HG03060 (cell line): ENCODE results near the gene CIAO2B.

Experiments used
- ATAC-seq: cut with Tn5 transposase; IDR thresholded peaks from one replicate; pipeline ENCODE4 v1.9.1; 2021; ENCODE audit warnings: low read depth, moderate number of reproducible peaks; ENCODE audit not compliant: unreplicated experiment

Gene CIAO2B

DNA sequence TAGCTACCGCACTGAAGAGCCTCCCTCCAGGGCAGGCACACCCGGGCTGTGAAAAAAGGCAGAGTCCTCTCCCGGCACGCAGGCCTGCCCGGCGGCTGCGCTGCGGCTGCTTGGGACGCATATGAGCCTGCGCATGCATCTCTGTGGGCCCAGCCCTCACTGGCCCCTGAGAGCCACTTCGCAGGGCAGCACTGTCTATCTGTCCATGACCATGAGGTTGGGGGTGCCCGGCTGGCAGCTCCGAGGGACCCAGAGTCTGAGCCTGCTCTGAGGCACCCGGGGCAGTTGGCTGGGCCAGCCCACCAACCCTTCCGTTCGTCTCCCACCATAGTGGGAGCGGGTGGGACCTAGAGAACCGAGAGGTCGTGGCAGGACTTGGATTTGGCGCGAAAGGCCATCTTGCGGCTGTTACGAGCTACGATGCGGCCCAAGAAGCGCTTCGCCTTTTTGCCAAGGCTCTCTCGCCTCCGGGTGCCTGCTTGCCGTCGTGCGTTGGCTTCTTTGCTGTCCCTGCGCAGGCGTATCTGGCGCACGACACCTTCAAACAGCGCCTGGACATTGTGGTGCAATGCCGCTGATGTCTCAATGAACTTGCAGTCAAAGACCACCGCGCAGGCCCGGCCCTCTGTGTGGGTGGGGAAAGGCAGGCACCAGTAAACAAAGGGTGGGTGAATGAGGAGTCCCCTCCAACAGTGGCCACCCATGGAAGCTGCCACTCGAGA, 12.3 kb downstream of the CIAO2B start:
- ATAC-seq: no peak

DNA sequence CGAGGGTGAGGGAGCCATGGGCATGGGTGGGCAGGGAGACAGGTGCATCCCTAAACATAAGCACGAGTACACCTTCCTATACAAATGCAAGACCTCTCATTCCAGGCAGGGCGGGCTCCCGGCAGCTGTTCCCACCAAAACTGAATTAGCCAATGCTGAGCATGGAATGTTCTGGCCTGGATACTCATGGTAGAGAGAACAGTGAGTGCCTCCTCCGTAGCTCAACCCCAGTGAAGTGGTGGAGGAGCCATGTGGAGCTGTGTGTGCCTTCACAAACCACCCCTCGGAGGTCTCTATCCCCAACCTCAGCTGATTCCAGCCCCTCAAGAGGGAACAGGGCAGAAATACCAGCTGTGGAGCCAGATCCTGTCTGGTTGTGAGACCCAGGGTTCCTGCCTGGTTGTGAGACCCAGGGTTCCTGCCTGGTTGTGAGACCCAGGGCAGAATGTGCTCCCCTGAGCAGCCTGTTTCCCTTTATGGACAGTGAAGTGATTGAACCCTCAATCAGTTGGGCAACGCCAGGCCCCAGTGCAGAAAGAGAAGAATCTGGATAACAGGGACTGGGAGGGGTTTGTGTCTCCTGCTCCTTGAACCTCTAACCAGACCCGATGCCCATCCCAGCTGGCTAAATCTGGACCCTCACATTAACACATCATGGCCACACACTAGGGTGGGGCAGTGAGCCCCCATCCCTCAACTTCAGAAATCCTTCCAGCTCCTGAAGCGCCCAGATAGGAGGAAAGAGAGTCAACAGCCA, 13.1 kb downstream of the CIAO2B start:
- ATAC-seq: no peak

DNA sequence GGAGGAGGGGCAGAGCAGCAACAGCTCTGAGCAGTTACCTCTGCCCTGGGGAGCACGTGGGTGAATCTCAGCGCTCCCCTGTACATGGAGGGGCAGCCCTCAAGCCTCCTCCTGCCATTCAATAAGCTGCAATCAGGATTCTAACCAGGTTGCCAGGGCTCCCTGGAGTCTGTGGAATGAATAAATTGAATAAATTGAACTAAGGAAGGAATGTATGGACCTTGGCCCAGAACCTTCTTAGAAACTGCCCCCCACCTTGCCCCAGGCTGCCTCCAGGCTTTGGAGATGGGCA, 14.0 kb downstream of the CIAO2B start:
- ATAC-seq: no peak

DNA sequence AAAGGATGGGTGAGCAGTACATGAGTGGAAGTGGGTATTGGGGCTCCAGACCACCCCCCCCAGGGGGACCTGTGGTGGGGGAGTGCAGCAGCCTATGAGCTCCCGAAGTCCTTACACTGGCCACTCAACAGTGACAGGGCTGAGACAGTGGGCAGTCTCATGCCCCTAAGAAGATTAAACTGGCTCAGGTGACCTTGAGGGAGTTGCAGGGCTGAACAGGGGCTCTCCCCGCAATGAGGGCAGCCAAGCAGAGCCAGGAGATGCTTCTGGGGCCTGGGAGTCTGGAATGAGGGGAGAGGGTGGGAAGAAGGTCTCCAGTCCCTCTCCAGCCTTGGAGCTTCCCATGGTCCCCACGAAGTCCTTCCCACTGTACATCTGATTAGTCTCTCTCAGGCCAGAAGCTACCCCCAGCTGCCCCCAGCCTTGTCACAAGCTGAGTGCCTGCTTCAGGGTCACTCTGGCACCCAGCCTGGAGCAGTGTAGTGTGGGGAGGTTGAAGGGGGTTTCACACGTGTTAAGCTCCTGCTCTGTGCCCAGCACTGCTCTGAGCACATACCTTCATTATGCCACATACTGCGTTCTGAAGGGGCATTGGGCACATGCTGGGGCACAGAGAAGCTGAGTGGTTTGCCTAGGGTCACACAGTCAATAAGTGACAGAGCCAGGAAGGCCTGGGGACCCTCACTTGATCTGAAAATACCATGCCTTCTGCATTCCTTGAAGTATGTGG, 14.5 kb downstream of the CIAO2B start:
- ATAC-seq: no peak

DNA sequence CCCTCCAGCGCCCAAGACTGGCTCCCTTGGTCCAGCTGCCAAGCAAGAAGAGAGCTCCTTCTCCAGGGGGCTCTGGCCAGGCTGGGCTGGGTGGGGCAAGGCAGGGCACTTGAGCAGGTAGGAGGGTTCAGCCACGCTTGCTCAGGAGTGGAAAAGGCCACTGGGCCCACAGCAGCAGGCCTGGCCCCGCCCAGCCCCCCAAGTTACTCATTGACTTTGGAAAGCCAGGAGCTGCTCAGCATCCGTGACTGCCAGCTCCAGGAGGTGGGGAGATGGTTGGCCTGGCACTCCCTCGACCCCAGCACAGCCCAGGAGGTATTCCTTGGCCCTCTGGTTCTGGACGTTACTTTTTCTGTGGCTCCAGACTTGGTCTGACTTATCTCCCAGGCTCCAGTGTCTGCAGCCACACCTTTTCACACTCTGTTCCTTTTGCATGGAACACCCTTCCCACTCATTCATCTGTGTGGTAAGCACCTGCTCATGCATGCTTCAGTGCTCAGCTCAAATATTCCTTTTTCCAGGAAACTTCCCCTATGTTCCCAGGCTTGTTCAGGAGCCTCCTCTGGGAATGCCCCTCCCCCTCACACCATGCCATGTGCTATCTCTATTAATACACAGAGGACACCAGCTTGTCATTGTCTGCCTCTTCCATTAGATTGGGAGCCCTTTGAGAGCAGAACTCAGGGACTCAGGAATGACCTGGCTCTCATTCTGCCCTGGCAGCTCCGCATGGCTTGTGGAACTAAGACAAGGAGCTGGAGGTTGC, 15.2 kb downstream of the CIAO2B start, which contains the start of gene CDH16:
CDH16 (minus strand) TSS at position 83 of the 766 bp plus-strand sequence. CDS start 820 bp downstream, outside the sequence.
- no peak for ATAC-seq

DNA sequence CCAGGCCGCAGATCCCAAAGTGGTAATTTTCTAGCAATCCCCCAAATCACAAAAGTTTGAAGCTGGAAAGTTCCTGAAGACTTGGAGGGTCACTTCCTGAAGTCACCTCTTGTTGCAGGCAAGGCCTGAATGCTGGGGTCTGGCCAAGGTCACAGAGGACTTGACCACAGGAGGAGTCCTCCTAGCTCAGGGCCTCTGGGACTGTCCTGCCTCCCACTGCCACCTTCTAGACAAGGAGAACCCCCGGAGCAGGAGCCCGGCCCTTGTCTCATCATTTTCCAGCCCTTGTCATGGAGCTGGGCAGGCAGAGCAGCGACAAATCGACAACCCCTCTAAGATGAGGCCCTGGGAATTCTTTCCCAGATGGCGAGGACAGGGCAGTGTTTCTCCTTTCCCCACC, 15.8 kb downstream of the CIAO2B start:
- ATAC-seq: no peak

DNA sequence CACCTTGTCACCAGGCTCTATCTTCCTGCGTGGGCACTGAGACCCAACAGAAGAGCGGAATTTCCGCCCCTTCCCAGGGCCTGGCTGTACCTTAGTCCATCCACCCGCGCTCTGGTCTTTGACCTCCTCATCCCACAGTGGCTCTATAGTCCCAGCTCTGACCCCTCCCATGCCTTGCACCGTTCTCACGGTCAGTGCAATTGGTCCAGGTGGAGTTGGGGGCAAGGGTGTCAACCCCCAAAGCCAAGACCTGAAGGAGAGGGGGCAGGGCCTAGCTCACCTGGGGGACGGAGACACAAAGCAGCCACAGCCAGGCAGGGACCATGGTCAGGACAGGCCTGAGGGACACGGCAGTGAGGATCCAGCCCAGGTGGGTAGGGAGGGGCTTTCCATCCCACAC, 16.5 kb downstream of the CIAO2B start:
- no peak for ATAC-seq

DNA sequence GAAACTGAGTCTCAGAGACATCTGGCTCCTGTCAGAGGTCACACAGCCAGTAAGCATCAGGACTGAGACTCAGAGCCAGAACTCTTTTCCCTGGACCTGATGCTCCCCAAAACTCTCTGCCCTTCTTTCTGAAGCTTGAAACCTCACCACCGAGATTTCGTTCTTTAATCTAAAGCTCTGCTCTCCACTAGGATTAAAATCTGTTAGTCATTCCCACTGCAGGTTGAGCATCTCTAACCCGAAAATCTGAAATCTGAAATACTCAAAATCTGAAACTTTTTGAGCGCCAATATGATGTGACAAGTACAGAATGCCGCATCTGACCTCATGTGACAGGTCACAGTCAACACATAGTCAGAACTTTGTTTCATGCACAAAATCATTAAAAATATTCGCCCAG, 17.7 kb downstream of the CIAO2B start:
- ATAC-seq: no peak

DNA sequence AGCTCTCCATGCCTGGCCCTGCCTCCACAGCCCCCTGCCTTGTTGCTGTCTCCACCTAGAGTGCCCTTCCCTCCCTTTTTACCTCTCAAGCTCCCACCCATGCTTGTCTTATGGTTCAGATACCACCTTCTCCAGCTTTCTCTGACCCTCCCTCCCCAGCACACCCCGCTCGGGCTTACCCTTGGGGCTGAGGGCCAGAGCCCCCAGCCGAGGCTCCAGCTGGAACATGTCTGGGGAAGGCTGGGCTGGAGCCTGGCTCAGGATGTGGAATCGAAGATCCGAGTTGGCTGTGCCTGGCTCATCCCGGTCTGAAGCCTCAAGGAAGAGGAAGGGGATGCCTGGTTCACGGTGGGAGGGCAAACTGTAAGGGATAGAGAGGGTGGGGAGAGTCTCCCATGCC, 19.2 kb downstream of the CIAO2B start:
- no peak for ATAC-seq

DNA sequence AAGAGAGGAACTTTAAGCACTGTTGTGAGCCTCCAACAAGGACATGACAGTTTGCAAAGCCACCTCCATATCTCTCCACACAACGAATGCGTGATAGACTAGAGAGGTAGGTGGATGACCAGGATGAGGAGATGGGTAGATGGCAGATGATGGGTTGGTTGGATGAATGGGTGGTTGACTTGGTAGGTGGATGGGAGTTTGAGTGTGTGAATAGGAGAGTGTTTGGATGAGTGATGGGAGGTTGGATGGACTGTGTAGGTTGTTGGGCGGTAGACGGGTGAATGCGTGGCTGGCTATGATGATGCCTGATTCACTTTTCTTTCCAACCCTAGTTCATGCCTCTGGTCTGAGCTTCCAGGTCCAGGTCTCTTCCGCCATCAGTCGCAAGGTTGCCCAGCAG, 19.7 kb downstream of the CIAO2B start:
- ATAC-seq: no peak

DNA sequence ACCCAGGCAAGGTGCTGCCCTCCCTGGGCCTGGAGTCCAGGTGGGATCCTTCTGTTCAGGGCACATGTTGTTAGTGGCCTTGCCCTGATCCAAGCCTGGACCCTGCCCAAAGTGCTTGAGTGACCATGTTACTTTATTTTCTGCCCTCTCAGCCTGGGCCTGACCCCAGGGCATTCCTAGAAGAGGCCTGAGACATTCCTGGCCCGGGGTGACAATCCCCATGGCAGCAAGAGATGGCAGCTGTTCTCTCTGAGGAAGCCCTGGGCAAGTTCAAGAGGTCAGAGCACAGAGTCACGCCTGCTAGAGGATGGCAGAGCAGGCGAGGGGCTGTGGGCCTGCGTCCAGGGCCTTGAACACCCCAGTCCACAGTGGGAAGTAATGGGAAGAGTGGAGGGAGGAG, 20.5 kb downstream of the CIAO2B start:
- no peak for ATAC-seq

DNA sequence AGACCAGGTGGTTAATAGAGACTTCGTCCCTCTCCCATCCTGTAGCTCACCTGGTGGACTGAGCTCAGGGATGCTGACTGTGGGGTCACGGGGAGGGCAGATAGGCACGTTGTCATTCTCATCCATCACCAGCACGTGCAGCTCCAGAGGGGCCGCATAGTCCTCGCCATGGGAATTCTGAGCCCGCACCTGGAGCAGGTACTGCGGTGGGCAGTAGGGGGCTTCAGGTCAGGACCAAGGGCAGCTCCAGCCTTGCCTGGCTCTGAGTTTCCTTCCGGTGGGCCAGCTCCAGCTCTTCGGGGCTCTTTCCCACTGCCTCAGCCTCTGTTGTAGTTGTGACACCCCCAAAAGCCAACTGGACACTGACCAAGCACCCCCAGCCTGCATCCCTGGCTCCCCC, 21.1 kb downstream of the CIAO2B start:
- ATAC-seq: no peak

DNA sequence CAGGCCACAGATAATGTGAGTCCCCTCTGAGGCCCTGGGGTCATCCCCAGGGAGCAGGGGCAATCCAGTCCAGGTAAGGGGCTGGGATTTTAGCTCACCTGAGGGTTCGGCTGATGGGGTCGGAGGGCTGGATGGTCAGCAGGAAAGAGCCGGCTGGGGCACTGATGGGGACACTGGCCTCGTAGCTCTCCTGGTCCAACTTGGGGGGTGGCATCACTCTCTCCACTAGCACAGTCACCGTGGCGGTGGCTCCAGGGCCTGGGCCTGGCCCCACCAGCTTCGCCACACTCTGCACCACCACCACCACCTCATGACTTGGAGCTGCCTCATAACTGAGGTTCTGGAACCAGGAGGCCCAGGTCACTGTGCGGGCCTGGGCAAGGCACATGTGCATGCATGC, 22.4 kb downstream of the CIAO2B start:
- no peak for ATAC-seq

DNA sequence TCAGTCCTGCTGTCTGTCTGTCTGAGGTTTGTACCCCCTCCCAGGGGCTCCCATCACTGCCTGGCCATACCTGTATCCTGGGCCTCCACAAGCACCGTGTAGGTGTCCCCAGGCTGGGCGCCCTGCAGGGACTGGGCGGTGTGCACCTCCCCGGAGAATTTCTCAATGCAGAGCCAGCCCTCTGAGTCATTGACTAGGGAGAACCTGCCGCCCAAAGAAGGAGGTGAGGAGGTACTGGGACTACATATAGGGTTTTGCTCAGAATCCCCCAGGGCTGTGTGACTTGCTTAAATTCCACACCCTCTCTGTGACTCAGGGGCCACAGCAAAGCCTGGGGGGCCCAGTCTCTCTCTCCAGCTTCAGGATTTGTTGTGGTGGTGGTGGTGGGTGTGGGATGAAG, 23.1 kb downstream of the CIAO2B start:
- ATAC-seq: no peak

DNA sequence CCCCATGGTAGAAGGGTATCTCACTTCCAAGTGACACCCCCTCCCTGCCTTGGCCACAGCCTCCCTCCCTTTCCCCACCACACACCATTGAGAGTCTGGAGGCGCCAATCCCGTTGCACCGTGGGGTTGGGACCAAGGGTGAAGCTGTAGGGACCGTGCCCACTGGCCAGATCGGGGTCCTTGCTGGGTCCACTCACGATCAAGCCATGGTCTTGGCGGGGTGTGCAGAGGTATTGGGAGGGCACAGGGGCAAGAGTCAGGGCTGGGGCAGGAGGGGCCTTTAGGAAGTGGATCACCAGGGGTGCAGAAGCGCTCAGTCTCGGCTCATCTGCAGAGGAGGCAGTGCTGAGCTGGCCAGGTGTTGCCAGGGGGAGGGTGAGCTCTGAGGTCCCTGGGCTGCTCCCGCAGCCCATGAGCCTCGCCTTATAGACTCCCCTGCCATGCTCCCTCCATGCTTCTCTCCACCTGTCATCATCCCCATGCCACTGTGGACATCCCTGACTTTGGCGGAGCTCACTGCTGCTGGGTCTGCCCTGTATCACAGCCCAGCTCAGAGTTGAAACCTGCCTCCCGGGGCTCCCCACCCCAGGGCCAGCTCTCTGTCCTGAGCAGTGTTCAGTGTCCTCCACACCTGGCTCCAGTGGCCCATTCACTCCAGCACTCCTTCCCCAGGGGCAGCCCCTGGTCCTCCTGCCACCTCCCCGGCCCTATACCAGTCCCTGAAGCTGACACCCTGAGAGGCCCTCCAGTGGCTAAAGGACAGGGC, 23.8 kb downstream of the CIAO2B start:
- ATAC-seq: no peak

DNA sequence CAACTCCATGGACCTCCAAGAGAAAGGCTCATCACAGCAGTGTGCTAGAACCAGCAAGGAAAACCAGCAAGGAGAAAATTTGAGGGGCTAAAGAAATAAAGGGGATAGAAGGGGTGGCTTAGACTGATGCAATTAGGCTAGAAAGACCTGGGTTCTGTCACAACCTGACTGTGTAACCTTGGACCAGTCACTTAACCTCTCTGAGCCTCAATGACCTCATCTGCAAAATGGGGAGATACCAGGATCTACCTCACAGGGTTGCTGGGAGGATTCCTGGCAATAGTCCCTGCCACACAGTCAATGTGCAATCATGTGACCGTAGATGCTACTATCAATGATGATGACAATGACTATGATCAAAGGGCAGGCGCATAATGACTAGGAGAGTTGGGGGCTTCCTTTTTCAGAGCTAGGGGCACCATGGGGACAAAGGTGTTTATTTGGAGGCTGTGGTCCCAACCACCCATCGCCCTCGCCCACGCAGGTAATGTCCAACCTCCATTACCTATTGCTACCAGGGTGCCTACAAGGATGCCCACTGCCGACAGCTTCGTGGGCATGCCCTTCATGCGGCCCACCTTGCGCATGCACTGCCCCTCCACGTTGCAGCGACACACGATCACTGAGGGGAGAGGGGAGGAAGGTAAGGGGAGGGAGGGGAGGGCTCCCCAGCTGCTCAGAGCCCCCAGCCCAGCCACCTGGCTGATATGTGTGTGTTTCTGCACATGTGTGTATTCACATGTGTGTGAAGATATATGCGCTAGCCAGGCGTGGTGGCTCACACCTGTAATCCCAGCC, 25.2 kb downstream of the CIAO2B start:
- no peak for ATAC-seq

DNA sequence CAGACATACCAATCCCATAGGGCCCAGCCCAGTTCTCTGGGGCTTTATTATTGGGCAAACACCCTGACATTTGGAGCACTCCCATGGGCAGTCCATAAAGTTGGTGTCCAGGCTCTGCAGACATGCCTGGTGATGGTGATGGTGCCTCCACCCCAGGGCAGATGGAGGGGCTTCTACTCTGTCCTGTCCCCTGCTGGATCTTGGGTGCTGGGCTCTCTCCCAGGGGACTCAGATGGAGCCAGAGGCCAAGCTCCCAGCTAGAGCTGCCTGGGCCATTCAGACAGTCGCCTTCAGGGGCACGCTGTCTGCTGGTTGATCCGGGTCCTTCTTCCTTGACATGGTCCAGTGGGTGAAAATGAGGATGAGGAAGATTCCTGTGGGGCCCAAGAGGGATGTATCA, 26.1 kb downstream of the CIAO2B start:
- ATAC-seq: no peak

DNA sequence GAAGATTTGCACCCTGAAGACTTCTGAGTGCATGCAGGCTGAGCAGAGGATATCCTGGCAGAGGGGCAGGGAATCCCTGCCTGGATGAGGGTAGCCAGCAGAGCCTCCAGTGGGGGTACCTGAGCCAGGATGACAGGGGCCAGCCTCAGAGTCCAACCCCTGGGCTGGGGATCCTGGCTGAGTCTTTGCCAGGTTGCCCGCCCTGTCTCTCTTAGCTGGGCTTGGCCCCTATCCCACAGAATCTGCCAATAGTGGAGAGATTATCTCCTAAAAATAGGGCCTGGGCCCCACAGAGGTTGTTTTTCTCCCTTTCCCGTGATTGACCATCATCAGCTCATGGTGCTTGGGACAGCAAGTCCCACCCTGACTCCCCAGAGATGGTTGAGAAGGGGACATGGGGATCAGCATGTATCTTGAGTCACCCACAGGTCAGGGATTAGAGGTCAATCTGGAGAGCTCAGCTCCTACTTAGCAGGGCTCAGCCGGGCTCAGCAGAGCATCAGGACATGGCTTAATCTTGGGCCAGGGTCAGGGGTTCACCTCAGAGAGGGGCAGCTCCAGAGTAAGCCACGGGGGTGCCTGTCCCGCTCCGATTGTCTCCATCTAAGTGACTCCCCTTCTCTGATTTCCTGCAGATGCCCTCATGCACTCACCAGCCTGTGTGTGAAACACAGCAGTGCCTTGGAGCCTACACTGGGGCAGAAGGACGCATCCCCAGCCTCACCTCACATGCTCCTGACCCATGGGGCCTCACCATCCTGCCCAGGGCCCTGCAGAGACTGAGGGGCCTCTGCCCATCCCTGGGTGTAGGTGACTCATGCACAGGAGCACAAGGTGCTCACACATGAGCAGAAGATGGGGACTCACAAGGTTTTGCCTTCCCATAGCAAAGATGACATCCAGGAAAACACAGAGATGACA, 27.0 kb downstream of the CIAO2B start:
- ATAC-seq: no peak
